Gastrocnemius medialis (tissue), 4 donors: ENCODE results near the gene SRRM3. TPM values are rescaled to one million over a fixed set of nuclear protein-coding genes. Genes with fewer than 3 reads are reported as not detected.

ENCODE experiments used
- ATAC-seq, 2 donors: fragments of 150-250 bp; one replicate each; pipeline ENCODE4 v1.9.1; 2016
- DNase-seq, 2 donors: peaks; one replicate each; pipeline ENCODE4 v3.0.0-alpha.2; 2019
- H3K27ac ChIP-seq, 4 donors: fragments of 200-600 bp; sonication (generic); 1 replicate in 1 of 4; 2 replicates in 3 of 4; pipeline ENCODE4 v1.5.1; 2016 to 2018; ENCODE audit warnings: mild to moderate bottlenecking in 2 of 4, moderate library complexity in 1 of 4
- H3K27me3 ChIP-seq, 3 donors: fragments of 200-600 bp; sonication (generic) in 2 of 3; 1 replicate in 1 of 3; 2 replicates in 2 of 3; pipeline versions ENCODE4 v1.5.1 to v1.6.0; 2016 to 2019; ENCODE audit warnings: mild to moderate bottlenecking in 1 of 3, moderate library complexity in 1 of 3
- H3K36me3 ChIP-seq, 2 donors: fragments of 200-600 bp; sonication (generic) in 1 of 2; one replicate each; pipeline ENCODE4 v1.5.1; 2017 to 2018
- H3K4me1 ChIP-seq, 2 donors: fragments of 200-600 bp; sonication (generic) in 1 of 2; one replicate each; pipeline ENCODE4 v1.5.1; 2016 to 2017; ENCODE audit warnings: mild to moderate bottlenecking in 2 of 2
- H3K4me3 ChIP-seq, 4 donors: fragments of 200-600 bp; sonication (generic) in 3 of 4; 1 replicate in 1 of 4; 2 replicates in 3 of 4; pipeline ENCODE4 v1.5.1; 2016 to 2019; ENCODE audit warnings: mild to moderate bottlenecking in 2 of 4
- H3K9me3 ChIP-seq, 3 donors: fragments of 200-600 bp; sonication (generic) in 2 of 3; 1 replicate in 1 of 3; 2 replicates in 2 of 3; pipeline ENCODE4 v1.5.1; 2016 to 2019
- POLR2A ChIP-seq, 2 donors: fragments of 450-650 bp; IDR thresholded peaks; one replicate each; pipeline ENCODE4 v1.6.1; 2017; ENCODE audit warnings: antibody characterized with exemption in 2 of 2, mild to moderate bottlenecking in 2 of 2, moderate library complexity in 2 of 2
- in situ Hi-C, 4 donors: fragments of 200-750 bp; cut with MboI; loops; one replicate each; pipeline versions ENCODE4 v1.15.0 to v1.8.0; 2017; ENCODE audit warnings: low sequenced_read_pairs in 4 of 4
- intact Hi-C: fragments of 100-400 bp; cut with DNase I; formaldehyde crosslinking; loops from one replicate; pipeline ENCODE4 v1.15.1; 2023; ENCODE audit warnings: low total_unique reads
- total RNA-seq, 4 donors: library from RNA; depleted of rRNA; stranded (reverse); fragments of >200 nt; gene quantifications; one replicate each; pipeline versions ENCODE4 v1.1.0 to v1.2.3, GENCODE V29; 2016
- TF ChIP-seq, protein P1 (sequence below), 5 experiments: fragments of 450-650 bp in 3 of 5; fragments of 200-600 bp in 2 of 5; sonication (generic) in 2 of 5; IDR thresholded peaks in 4 of 5; conservative IDR thresholded peaks in 1 of 5; 1 replicate in 4 of 5; 2 replicates in 1 of 5; pipeline ENCODE4 v1.5.1; 2016 to 2019; ENCODE audit warnings: antibody characterized with exemption in 5 of 5, mild to moderate bottlenecking in 3 of 5, moderate library complexity in 3 of 5

The SRRM3 gene
- total RNA-seq, 4 donors from 2014 or later = 0.53 to 1.2 (median 0.84) TPM

DNA sequence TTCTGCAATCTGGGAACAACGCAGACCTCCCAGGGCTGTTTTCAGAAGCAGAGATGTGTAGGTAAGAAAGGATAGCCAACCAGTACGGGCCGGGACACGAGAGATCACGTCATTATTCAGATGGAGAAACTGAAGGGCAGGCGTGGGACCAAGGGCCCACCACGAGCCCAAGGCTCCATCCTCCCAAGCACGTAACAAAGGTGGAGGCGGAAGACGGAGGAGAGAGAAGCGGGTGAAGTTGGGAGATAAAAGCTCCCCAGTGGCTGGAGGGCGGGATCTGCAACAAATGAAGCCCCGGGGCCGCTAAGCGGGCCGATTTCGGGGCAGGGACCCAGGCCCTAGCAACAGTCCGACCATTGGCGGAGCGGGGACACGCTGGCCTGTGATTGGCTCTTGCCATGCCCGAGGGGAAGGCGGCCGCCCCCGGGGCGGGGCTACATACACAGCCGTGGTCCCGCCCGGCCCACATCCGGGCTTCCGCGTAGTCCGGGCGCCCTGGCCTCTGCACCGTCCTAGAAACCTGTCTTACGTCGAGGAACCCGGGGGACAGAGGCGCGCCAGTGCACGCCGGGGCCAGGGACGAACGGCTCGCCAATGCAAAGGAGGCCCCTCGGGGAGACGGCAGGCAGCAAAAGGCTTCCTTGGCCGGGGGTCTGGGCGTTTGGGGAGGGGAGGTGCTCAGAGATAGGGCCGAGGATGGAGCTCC is 116.2 kb downstream of the SRRM3 start:
- TF ChIP-seq, protein P1, sequence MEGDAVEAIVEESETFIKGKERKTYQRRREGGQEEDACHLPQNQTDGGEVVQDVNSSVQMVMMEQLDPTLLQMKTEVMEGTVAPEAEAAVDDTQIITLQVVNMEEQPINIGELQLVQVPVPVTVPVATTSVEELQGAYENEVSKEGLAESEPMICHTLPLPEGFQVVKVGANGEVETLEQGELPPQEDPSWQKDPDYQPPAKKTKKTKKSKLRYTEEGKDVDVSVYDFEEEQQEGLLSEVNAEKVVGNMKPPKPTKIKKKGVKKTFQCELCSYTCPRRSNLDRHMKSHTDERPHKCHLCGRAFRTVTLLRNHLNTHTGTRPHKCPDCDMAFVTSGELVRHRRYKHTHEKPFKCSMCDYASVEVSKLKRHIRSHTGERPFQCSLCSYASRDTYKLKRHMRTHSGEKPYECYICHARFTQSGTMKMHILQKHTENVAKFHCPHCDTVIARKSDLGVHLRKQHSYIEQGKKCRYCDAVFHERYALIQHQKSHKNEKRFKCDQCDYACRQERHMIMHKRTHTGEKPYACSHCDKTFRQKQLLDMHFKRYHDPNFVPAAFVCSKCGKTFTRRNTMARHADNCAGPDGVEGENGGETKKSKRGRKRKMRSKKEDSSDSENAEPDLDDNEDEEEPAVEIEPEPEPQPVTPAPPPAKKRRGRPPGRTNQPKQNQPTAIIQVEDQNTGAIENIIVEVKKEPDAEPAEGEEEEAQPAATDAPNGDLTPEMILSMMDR (IDR thresholded peaks at IDR 0.05 in 4 of 5, conservative IDR thresholded peaks at IDR 0.05 in 1 of 5) = no peak
- peak; percentile 75 to 89 for TF ChIP-seq POLR2A (IDR thresholded peaks at IDR 0.05)
- H3K9me3 ChIP-seq = no peaks in the 10 kb centered on the region
- intact Hi-C loops = loop anchor here (1.0 kb wide), 1 partner anchor 41 kb away; no protein-coding TSS in a partner anchor
- H3K27ac ChIP-seq = peak overlapping the region; percentile 97 to 100 (median 98)
- ATAC-seq (peak; percentile 42 to 45), DNase-seq (peak; percentile 95 to 96)
- no peaks in the 10 kb centered on the region for H3K36me3 ChIP-seq
- H3K27me3 ChIP-seq = no peaks in the 10 kb centered on the region
- peak overlapping the region; percentile 74 to 76 (median 74) for H3K4me3 ChIP-seq
- H3K4me1 ChIP-seq = peaks cover 35 to 48% of the 10 kb centered on the region in 2 donors
- in situ Hi-C loops = loop anchor here in 3 of 4 donors (5.0 to 10.0 kb wide), 2 partner anchors 44 to 143 kb away; no protein-coding TSS in a partner anchor

DNA sequence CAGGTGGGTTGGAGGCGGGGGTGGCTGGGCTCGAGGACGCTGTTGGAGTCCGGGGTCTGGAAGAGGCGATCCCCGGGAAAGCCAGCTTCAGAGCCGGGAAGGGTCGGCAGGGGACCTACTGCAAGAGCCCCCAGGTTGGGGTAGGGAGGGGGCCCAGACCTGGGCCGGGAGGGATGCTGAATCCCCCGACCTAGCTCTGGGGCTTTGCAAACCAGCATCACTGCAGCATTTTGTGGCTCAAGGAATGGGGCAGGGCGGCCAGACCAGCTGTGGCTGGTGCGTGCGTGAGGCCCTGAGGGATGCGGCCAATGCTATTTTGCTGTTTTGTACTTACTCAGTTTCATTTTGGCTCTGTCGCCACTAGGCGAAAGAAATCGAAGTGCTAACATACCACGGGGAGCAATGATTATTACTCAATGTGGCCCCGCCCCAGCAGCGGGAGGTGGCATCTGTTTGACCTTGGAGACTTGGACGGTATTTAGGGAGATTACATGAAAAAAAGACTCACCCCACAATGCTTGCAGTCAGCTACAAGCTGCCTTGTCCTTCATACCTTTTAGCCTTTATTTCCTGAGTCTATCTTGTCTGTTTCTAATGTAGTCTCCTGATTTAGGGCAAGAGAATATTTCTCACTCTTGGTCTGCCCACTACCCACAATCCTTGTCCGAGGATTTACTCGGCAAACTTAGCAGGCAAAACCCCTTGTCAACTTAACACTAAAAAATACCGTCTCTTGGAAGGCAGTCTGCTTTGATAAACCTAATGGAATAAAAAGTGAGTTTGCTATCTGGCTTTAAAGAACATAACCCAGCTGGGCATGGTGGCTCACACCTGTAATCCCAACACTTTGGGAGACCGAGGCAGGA is 117.0 kb downstream of the SRRM3 start:
- in situ Hi-C loops = loop anchor here in 3 of 4 donors (5.0 to 10.0 kb wide), 2 partner anchors 44 to 144 kb away; no protein-coding TSS in a partner anchor
- Histone ChIP-seq H3K4me1 (peaks cover 43 to 53% of the 10 kb centered on the region in 2 donors), H3K27ac (peak overlapping the region; percentile 97 to 100 (median 98)), H3K36me3 (no peaks in the 10 kb centered on the region), H3K4me3 (peak overlapping the region; percentile 74 to 76 (median 74)), H3K27me3 (no peaks in the 10 kb centered on the region), H3K9me3 (no peaks in the 10 kb centered on the region)
- intact Hi-C loops = loop anchor here (1.0 kb wide), 1 partner anchor 41 kb away; no protein-coding TSS in a partner anchor
- peak; percentile 68 to 86 for DNase-seq
- TF ChIP-seq, protein P1 (IDR thresholded peaks at IDR 0.05 in 4 of 5, conservative IDR thresholded peaks at IDR 0.05 in 1 of 5) = peak in 2 of 5 experiments; percentile 26 to 27
- no peak for TF ChIP-seq POLR2A (IDR thresholded peaks at IDR 0.05)
- ATAC-seq = peak; percentile 25 to 27

DNA sequence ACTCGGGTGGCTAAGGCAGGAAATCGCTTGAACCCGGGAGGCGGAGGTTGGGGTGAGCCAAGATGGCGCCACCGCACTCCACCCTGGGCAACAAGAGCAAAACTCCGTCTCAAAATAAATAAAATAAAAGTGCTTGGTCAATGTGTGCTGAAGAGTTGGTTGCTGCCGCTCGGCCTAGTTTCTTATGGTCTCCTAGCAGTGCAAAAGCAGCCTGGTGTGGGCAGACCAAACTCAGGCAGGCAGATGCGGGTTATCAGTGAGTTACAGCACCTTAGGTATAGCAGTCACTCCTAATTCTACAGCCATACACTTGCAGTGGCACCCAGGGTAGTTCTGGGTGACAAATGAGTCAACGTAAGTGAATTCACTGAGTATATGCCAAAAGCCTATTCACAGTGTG is 123.4 kb downstream of the SRRM3 start:
- no peaks in the 10 kb centered on the region for H3K9me3 ChIP-seq
- ATAC-seq = no peak

DNA sequence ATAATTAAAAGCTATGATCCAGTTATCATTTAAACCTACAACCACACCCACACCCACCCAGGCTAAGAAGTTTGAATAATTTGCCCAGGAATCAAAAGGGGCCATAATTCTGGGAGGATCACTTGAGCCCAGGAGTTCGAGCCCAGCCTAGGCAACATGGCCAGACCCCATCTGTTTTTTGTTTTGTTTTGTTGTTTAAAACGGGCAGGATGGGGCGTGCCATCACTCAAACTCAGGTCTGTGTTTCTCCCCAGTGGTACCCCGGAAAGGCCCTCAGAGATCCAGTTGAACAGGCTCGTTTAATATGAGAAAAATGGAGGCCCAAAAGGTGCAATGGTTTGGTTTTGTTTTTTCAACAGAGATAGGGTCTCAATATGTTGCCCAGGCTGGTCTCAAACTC is 124.1 kb downstream of the SRRM3 start:
- Histone ChIP-seq H3K9me3 (no peaks in the 10 kb centered on the region), H3K36me3 (peaks cover 2 to 31% of the 10 kb centered on the region in 2 donors), H3K27ac (peak overlapping the region; percentile 97 to 100 (median 98)), H3K27me3 (no peaks in the 10 kb centered on the region), H3K4me3 (no peak overlapping the region), H3K4me1 (peaks cover 68 to 75% of the 10 kb centered on the region in 2 donors)
- no peak for ATAC-seq
- TF ChIP-seq POLR2A (IDR thresholded peaks at IDR 0.05) = no peak
- TF ChIP-seq, protein P1 (IDR thresholded peaks at IDR 0.05 in 4 of 5, conservative IDR thresholded peaks at IDR 0.05 in 1 of 5) = no peak
- intact Hi-C loops = loop anchor here (10.0 kb wide), 1 partner anchor 1469 kb away; the partner anchor contains the start of genes PHTF2 and TMEM60
- in situ Hi-C loops = no loop called here
- no peak for DNase-seq

More for the DNA sequence above, 123.4 kb downstream of the SRRM3 start:
- Histone ChIP-seq H3K27ac (peak overlapping the region; percentile 97 to 100 (median 98)), H3K36me3 (peaks cover 2 to 30% of the 10 kb centered on the region in 2 donors), H3K27me3 (no peaks in the 10 kb centered on the region), H3K4me3 (no peak overlapping the region), H3K4me1 (peaks cover 61 to 68% of the 10 kb centered on the region in 2 donors)
- TF ChIP-seq POLR2A (IDR thresholded peaks at IDR 0.05) = no peak
- TF ChIP-seq, protein P1 (IDR thresholded peaks at IDR 0.05 in 4 of 5, conservative IDR thresholded peaks at IDR 0.05 in 1 of 5) = no peak
- intact Hi-C loops (loop anchor here (10.0 kb wide), 1 partner anchor 1470 kb away; the partner anchor contains the start of genes PHTF2 and TMEM60), in situ Hi-C loops (no loop called here)
- no peak for DNase-seq
